Activated CD4-positive, CD25-positive, alpha-beta regulatory T cell (primary cell): Measurements from ENCODE around the gene ZMYND8.

Experiments used
- DNase-seq, 4 experiments: peaks; one replicate each; lab custom pipeline; 2025; lab: John Stamatoyannopoulos, UW

The ZMYND8 gene

DNA sequence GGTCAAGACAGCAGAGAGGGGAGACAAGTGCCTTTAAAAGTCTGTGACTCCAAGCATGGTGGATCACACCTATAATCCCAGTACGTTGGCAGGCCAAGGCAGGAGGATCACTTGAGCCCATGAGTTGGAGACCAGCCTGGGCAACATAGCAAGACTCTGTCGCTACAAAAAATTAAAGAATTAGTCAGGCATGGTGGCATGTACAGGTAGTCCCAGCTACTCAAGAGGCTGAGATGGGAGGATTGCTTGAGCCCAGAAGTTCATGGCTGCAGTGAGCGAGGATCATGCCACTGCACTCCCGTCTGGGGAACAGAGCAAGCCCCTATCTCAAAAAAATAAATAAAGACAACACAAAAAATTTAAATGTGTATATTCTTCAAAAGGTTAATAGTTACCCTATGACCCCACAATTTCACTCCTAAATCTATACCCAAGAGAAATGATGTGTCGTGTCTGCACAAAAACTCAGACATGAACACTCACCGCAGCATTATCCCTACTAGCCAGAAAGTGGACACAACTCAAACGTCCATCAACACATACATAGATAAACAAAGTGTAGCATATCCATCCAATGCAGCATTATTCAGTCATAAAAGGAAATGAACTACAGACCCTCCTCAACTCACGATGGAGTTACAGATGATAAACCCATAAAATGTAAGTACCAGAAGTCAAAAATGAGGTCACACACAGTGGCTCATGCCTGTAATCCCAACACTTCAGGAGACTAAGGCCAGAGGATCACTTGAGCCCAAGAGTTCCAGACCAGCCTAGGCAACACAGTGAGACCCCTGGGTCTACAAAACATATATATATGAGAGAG lies 23.9 kb downstream of the ZMYND8 start:
- DNase-seq: no peak

DNA sequence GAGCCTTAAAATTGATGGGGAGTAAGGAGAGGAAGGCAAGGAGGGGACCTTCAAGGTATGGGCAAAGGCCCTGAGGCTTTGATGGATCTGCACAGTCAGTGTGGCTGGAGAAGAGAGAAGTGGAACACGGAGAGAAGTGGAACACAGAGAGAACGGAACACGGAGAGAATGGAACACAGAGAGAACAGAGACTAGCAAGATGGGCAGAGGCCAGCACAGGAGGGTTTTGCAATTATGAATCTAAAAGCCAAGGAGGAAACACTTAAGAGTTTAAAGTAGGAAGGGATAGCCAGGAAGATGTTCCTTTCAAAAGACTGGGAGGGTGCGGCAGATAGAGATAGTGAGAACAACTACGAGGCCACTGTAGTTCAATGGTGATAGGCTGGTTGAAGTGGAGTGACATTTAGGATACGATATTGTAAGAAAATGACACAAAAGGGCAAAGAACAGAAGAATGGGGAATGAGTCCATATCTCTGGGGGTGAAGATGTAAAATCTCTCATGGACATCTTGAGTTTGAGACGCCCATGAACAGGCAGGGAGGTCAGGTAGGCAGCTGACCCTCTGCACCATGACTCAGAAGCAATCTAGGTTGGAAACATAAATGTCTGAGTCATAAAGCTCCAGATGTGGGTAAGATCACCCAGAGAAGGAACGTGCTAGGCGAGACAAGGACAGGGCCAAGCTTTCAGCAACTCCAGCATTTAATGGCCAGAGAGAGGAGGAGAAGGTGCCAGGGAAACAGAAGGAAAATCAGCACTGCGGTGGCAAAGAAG lies 25.4 kb downstream of the ZMYND8 start:
- DNase-seq: no peak

DNA sequence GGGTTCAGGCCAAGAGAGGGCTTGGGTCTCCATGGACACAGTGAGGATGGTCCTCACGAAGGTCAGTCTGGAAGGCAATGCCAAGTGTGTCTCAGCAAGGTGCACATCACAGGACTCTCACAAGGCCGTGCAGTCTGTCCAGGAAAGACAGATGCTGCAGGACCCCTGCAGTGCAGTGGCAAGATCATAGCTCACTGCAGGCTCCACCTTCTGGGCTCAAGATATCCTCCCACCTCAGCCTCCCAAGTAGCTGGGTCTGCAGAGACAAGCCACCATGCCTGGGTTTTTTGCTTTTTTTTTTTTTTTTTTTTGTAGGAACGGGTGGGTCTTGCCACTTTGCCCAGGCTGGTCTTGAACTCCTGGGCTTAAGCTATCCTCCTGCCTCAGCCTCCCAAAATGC lies 26.4 kb downstream of the ZMYND8 start:
- DNase-seq: no peak

DNA sequence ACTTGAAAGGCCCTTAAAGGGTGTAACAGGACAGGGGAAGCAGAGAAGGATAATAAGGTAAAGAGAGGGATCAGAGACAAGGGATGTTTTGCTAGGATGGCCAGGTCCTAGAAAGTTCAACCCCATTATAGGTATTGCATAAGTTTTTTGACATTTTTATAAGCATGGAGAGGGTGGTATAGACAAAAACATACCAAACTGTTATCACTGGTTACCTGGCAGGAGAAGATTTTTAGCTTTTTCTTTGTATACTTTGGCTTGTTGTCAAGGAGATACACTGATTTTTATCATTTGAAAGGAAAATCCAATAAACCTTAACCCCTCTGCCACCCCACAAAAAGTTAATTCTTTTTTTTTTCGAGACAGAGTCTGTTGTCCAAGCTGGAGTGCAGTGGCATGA lies 28.4 kb downstream of the ZMYND8 start:
- no peak for DNase-seq

DNA sequence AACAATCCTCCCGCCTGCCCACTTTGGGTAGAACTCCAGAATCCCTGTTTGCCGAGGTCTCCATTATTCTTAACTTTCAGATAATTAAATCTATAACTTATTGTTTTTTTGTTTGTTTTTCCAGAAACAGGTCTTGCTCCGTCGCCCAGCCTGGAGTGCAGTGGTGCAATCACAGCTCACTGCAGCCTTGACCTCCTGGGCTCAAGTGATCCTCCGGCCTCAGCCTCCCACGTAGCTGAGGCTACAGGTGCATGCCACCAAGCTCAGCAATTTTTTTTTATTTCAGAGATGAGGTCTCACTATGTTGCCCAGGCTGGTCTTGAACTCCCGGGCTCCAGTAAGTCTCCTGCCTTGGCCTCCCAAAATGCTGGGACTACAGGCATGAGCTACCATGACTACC lies 28.8 kb downstream of the ZMYND8 start:
- DNase-seq: no peak

DNA sequence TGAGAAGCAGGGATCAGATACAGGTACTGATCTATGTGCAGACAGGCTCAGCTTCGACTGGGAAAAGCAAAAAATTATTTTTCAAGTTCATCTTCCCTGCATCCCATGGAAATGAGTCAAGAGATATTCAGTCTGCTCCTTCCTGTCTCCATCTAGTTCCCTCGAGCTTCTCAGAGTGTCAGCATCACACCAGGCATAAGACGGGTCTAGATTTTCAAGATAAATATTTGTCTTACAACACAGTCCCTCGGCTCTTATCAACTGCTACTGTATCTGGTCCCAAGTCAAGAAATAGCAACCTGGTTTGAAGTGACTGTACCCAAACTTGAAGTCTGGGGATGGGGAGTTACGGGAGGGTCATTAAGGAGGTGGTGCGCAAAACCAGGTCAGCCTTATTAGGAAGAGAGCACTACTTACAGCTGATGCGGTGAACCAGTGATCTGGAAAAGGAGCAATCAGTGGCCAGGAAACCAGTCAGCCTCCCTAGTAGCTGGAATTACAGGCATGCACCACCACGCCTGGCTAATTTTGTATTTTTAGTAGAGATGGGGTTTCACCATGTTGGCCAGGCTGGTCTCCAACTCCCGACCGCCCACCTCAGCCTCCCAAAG lies 29.7 kb downstream of the ZMYND8 start:
- no peak for DNase-seq

DNA sequence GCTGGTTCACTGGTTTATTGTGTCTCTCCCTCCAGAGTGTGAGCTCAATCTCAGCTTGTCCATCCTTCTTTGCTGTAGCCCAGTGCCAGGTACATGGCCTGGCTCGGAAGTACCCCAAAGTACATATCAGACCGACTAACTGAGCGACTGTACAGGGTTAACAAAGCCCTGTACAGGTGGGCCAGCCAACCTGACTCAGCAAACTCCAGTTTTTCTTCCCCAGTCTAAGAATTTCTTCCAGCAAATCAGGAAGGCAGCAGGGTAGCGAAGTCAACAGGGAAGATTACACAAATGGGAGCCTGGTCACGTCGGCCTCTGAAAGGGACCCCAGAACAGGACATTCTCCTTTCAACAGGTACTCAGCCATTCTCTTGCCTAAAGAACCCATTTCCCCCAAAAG lies 31.3 kb downstream of the ZMYND8 start:
- no peak for DNase-seq

DNA sequence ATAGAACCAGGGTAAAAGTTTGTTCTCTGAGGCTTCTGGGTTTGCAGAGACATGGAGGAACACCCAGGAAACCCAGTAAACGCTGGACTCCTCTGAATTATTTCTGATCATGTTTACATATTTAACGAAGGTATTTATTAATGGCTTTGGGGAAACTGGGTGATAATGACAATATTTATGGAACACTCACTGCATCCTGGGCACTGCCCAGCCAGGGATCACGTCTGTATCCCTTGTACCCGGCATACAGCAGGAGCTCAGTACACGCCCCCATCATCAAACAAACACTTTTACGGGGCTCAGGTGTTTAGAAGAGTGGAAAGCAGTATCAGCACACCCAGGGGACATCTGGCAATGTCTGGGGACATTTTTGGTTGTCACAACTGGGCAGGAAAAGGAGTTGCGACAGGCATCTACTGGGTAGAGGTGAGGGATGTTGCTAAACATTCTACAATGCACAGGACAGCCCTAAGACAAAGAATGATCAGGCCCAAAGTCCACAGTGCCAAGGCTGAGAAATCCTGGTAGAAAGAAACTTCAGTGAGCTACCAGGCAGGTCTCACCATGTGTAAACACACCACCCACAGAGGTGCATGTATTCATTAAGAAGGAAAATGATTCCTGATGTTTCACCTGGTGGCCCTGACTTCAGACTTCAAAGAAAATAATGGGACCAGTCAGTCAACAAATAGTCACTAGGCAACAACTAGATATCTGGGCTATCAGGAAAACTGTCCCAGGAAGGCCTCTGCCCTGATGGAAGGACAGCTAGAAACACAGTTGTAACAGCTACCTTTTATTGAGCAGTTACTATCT lies 35.3 kb downstream of the ZMYND8 start:
- DNase-seq: no peak

DNA sequence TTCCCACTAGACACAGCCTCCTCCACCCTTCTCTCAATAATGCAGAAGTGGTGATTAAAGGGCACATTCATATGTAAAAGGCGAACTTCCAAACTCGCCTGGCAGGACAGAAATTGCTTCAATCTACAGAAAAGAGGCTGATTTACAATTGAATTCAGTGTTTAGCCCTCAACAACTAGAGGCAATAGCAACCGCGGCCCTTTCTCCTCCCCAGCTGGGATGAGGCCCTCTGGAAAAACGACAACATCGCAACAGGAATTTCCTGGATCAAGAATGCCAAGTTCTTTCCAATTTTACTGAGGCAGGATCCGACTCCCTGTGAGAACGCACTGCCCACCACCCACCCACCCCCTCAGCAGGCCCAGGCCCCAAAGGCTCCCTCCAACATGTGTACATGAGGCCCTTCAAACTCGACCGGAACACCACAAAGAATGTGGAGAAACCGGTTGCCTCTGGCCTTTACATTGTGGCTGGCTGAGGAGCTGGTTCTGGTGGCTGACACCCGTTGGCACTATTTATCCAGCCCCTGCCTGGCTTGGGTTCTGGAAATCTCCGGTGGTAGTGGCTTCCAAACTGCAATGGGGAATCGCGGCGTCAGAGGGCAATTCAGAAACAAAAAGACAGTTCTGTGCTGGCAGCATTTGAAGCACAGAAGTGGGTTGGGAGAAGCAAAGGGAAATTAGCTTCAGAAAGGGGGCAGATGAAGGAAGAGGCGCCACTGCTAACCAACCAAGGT lies 36.8 kb downstream of the ZMYND8 start:
- no peak for DNase-seq

DNA sequence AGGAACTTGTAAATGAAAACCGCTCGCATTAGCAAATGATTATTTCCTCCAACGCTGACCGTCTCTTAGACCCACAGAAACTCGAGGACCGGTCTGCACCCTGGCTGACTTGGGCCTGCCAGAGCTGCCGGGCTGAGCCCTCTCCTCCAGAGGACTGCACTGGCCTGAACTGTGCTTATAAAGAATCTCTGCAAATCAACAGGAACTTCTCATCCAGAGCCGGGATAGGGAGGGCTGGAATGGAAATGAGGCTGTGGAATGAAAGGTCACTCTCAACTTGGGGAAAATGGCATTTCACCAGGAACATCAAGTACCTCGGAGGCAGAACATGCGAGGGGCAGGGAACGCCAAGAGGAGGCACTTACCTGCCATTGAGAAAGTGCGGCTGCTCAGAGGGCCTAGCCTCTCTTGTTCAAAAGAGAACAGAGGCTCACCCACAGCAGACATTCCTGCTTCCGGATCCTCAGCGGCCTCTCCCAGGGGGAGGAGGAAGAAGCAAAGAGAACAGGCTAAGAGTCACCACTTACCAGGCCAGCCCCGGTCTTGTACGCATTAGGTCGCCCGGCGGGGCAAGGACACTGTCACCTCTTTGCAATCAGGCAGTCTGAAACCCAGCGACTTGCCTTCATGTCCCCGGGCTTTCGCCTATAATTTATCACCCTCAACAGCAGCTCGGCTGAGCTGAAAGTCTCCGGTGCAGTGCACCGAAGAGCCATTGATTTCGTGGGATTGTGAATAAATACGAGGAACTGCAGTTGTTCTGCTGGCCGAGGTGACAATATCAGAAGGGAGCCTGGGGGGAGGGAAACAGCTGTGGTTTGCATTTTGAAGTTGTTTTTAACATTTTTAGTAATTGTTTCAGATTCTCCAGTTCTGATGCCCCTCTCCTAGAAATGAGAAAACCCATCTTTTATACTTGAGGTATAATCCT lies 37.6 kb downstream of the ZMYND8 start:
- no peak for DNase-seq

DNA sequence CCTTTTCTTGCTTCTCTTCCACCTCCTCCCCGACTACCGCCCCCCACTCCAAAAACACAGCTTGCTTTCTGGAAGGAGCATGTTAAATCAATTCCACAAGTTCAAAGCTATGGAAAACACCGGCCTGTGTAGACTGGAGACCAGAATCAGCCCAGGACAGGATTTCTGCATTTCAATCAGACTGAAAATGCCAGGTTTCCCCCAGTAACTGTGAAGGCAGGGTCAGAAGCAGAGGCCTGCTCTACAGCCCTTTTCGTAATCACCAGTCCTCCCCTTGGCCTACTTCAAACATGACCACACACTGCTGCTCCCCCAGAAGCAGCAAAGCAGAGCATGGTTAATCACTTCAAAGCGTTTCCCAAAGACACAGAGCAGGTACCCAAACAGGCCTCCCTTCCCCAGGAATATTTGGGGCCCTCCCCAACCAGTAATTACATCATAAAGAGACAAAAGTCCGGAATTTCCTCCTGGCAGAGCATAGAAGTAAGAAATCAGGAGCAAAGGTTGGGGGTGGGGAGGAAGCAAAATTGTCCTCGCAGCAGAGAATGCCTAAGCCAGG lies 38.4 kb downstream of the ZMYND8 start:
- DNase-seq: no peak

DNA sequence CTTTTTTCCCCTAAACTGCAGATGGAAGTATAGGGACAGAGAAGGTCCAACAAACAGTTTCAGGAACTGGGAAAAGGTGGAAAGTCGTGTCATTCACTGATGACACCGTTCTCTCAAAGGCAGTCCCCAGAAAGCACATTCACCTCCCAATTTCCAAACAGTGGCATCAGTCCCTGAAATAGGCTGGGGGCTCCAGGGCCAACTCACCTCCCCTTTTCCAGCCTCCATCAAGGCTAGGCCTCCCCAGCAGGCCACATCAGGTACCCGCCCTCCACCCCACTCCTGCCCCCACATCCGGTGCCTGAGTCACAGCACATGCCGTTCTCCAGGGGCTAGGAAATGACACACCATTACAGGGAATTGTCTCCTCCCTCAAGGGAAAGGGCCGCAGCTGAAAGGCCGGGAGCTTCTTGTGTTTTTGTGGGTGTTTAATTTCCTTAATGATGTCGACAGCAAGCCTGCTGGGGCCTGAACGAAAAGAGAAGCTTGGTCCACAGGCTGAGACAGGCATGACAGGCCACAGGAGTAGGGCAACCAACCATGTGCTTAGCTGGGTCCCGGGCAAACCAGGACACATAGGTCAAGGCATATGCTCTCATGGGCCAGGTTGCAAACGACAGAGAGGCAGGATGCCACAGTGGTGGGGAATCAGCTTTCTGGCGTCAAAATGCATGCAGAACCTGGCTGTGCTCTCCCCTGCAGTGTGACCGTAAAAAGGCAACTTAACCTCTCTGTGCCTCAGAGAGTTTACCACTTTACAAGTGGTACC lies 39.2 kb downstream of the ZMYND8 start:
- DNase-seq: peak; percentile 12 to 25 (median 18)

DNA sequence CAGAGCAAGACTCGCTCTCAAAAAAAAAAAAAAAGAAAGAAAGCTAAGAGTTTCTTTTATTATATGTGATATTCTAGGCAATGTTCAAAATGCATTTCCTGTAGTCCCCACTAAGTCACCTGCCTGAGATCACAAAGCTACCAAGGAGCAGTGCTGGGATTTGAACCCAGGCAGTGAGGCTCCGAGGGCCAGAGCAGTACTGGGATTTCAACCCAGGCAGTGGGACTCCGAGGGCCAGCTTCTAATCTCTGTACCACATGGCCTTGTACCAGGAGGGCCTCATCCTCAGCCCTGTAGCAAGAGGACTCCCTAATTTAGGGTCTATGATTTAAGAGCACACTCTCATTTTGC lies 39.7 kb downstream of the ZMYND8 start:
- DNase-seq: no peak

DNA sequence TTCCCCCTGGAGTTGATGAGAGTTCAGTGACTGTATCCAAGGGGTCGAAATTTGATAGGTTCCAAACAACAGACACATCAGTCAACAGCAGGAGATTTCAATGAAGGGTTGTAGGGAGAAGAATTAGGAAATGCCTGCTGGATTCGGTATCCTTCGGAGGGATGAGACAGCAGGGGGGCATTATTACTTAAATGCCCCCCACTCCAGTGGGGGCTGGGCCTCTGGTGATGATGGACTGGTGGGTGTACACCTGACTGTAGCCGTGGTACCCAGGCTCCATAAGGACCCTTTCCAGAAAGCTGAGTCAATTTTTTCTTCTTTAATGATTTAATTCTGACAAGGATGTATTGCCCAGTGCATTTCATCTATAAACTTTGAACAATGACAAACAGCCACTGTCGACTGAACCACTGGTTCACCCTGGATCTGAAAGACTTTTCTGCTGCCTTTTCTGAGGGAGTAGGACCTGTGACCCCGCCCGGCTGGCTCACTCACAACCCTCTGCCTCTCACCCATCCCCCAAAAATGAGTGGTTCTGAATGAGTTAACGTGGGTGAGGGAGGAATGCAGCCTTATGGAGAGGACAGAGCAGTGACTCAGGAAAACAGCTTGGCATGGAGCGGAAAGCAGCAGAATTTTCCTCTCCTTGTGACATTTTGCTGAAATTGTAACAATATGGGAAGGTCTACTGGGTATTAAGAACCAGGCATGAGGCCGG lies 41.0 kb downstream of the ZMYND8 start:
- DNase-seq: no peak

DNA sequence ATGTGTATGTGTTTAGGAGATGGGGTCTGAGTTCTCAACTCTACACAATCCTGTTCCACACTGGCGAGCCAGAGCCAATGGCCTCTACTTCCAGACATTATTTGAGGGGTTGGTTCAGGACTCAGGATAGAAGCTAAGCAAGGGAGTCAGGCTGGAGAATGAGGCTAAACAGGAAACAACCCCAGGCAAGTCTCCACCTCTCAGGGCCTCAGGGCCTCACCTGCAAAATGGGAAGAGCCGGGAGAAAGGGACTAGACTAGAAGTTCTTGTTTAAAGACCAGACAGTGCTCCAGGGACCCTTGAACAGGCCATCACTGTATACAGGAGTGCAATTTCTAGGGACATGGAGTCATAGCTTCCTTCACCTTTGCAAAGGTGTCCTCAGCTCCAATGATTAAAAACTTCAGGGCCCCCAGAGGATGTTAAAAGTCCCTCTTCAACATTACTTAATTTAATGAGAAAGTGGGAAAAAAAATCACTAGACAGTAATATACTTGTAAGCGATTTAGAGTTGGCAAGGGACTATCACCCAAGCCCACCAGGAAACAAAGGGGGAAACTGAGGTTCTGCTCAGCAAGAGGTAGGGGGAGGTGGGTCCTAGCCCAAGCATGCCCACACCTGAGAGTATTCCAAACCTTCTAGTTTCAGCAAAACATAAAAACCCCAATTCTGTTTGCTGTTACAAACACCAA lies 41.7 kb downstream of the ZMYND8 start:
- DNase-seq: no peak

DNA sequence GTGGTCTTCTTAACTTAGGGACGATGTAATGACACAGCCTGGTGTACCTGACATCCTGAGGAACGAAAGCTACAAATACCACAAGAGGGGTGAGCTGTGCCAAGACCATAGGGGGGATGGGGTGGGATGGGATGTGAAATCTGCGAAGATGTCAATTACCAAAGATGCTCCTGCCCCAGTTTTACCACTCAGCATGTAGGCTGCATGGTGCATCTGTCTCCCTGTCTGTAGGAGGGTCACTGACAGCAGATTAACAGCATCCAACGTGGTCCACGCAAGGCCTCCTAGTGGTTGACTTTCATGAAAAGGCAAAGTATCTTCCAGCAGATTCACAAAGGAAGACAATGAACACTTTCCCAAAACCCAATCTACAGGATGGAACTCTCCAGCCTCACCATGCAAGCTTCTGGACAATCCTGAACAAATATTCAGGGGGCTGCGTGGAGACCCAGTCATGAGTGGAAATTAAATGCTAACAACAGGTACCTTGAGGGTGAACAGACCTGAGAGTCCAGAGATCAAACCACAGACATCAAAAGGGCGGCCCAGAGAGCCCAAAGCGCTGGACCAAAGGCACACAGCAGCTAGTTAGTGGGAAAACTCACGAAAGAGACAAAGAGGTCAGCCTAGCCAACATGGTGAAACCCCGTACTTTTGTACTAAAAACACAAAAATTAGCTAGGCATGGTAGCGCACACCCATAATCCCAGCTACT lies 44.4 kb downstream of the ZMYND8 start:
- DNase-seq: no peak

DNA sequence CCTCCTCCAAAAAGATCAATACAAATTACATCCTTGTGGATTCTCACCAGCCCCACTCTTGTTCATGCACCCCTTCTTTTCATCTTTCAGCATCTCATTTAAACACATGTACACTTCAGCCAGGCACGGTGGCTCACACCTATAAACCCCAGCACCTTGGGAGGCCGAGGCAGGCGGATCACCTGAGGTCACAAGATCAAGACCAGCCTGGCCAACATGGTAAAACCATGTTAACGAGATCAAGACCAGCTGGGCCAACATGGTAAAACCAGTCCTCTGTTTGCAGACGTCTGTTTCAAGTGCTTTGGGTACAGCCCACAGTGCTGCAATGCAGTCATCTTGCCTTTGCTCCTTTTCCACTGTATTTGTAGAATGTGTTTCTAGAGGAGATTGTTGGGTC lies 45.3 kb downstream of the ZMYND8 start:
- DNase-seq: no peak
